Epithelial cell of esophagus (primary cell): ENCODE measurements around the gene BUD23.

ENCODE experiments used
- DNase-seq: peaks from one replicate; pipeline ENCODE4 v3.0.0; 2010; ENCODE audit warnings: low read depth
- H3K4me3 ChIP-seq: 2 replicates; pipeline ENCODE4 v1.5.1; 2011; ENCODE audit warnings: mild to moderate bottlenecking, low read length, control low read depth
- CTCF ChIP-seq: IDR thresholded peaks from 2 replicates; pipeline ENCODE4 v1.5.1; 2011; ENCODE audit warnings: low read depth, mild to moderate bottlenecking, low read length, control low read depth, inconsistent platforms; ENCODE audit not compliant: insufficient read depth; ENCODE audit errors: missing control alignments

BUD23 gene

GRCh38 chr7:73679709-73680108, 3.7 kb upstream of the BUD23 start:
- no peak for TF ChIP-seq CTCF
- H3K4me3 ChIP-seq = no peak overlapping the region
- peak; percentile 11 for DNase-seq

- DNase-seq = no peak
- no peak overlapping the region for H3K4me3 ChIP-seq
- no peak for TF ChIP-seq CTCF
These were observed 2.9 kb upstream of the BUD23 start for GRCh38 chr7:73680501-73680900.

GRCh38 chr7:73681031-73681430, 2.4 kb upstream of the BUD23 start:
- peak; percentile 72 for DNase-seq
- H3K4me3 ChIP-seq = peak overlapping the region; percentile 0
- no peak for TF ChIP-seq CTCF

GRCh38 chr7:73682745-73683055, 697 bp upstream of the BUD23 start:
- no peak for DNase-seq
- no peak for TF ChIP-seq CTCF
- H3K4me3 ChIP-seq = peak overlapping the region; percentile 98

- TF ChIP-seq CTCF = no peak
- peak overlapping the region; percentile 98 for H3K4me3 ChIP-seq
- no peak for DNase-seq
These were observed 644 bp downstream of the BUD23 start for GRCh38 chr7:73683788-73684693.

GRCh38 chr7:73685311-73685710, 1.9 kb downstream of the BUD23 start:
- TF ChIP-seq CTCF = no peak
- no peak for DNase-seq
- H3K4me3 ChIP-seq = no peak overlapping the region

GRCh38 chr7:73688288-73688687, 4.9 kb downstream of the BUD23 start:
- no peak for TF ChIP-seq CTCF
- no peak overlapping the region for H3K4me3 ChIP-seq
- no peak for DNase-seq
